GM19438 (cell line): ENCODE results near the gene SDC3.

Experiments
- ATAC-seq: cut with Tn5 transposase; IDR thresholded peaks from one replicate; pipeline ENCODE4 v1.9.1; 2021; ENCODE audit warnings: low read depth; ENCODE audit not compliant: unreplicated experiment

The SDC3 gene

DNA sequence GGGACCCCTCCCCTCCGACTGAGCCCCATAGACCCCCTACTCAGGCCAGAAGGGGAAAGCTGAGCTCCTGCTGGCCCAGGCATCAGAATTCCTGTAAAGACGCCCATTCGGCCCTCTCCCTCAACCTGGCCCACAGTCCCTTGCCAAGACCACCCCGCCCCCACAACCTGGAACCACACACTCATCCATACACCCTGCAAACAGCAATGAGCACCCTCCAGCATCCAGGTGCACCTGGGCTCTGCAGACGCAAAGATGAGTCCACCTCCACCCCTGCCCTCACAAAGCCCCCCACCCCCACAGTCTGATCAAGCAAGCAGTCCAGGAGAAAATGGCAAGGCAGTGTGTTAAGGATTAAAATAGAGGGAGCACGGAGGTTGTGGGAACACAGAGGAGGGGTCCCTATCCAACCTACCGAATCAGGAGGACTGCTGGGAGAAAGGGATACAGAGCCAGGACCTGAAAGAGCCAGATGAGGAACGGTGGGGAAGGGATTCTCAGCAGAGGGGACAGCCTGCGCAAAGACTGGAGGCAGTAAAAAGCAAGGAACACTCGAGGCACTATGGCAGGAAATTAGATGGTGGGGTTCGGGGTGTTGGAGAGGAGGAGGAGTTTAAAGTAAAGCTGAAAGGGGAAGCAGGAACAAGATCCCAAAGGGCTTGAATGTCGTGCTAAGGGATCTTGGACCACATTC is 83.7 kb downstream of the SDC3 start:
- ATAC-seq, result no peak

DNA sequence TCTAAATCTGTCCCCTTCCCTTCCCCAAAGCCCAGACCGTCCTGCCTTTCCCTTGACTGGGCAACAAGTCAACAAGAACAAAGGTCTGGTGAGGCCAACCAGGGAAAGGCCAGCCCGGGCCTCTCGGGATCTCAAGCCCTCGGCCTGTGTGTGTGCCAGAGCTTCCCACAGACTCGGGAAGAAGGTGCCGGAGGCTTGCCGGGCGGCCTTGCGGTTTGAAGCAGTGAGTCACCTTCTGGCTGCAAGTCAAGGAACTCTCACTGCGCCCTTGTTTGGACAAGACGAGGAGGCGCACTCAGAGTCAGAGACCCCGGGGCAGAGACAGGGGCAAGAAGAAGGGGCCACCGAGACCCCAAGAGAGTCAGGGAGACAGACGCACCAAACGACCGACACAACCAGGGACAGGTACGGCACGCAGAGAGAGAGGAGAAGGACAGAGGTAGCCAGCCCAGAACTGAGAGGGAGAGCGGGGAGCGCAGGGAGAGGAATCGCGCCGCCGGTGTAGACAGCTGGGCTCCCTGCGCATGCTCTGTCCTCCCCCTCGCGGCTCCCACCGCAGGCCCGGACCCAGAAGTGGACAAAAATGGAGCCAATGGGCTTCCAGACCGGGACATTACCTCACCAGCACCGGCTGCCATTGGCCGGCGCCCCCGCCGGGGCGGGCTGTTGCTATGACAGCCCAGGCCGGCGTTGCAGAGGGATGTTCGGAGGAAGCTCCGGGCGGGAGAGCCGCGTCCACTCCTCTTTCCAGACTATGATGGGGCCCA is 84.4 kb downstream of the SDC3 start:
- ATAC-seq, result peak; percentile 84

DNA sequence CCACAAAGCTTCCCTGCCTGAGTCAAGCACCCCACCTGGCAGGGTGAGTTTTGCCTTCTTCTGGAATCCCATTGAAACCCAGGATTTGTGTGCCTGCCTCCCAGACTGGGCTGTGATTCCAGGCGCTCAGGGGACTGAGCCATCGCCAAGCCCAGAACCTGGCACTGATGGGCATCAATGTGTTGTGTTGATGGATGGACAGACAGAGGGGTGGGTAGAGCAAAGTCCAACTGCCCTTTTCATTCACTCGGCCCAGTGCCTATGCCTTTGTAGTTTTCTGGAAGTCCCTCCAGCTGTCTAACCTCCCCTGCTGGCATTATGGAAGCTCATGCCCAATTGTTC is 85.0 kb downstream of the SDC3 start:
- no peak for ATAC-seq

DNA sequence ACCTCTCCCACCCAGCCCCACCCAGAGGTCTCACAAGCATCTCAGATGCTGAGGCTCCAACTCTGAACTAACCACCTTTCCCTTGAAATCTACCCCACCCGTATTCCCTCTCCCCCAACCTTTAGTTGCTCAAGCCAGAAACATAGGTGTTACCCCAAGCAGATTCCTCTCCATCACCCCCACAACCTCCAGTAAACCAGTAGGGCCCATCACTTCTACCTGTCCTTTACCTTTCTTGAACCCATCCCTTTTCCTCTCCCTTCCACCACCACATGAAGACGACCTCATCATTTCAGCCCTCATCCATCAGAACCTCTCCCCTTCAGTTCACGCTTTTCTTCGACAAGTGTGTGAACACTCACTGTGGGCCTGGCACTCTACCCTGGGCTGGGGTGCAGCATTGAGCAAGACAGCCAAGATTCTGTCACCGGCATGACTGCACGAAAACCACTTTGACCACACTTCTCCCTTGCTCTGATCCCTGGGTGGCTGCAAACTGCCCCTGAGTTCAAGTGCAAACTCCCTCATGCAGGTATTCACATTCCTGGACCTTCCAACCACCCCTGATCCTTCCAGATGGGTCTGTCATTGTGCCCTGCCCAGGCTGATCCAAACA is 85.5 kb downstream of the SDC3 start:
- ATAC-seq, result no peak

DNA sequence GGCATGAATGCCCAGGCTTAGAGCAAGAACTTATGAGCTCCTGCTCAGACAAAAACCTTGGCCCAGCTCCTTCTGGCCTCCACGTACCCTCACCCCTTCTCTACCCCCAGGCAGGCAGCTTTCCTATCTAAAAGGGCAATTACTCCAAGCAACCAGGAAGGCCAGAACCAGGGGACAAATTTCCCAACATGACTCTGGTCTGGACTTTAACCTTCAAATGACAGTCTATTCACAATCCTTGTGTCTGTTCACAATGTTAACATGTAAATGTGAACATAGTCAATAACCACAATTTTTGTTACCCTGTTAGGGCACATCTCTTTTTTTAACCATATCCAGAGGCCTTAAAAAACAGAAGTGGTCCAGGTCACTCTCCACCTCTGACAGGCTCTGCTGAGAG is 86.6 kb downstream of the SDC3 start:
- ATAC-seq, result no peak

DNA sequence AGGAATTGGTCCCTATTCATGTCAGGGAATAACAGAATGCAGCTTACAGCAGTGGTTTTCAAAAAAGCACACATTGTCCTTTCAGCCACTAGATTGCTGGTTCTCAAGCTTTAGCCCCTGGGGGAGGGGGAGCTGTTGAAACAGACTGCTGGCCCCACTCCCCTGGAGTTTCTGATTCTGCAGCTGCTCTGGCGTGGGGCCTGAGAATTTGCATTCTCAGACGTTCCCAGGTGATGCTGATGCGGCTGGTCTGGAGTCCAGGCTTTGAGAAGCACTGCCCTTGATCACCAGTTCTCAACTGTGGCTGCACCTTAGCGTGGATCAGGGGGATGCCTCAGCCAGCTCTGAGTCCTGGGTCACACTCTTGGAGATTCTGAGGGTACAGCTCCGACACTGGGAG is 88.3 kb downstream of the SDC3 start:
- ATAC-seq, result no peak
